Activated CD4-positive, alpha-beta T cell treated with anti-CD3 and anti-CD28 coated beads, Interleukin-2, Interleukin-4, amounts not matched to agents 100 ng/mL and 50 ng/mL, durations not matched to agents 16 hours and 8 hours (primary cell): ENCODE results near the gene TMC3.
"Not testable (repeated sequence)": the region's sequence is repeated elsewhere in the genome, so short reads cannot be mapped to it uniquely, and the experiment has no call there.

Experiments
- DNase-seq: peaks from one replicate; pipeline ENCODE4 v3.0.0-alpha.2; 2020; ENCODE audit warnings: low spot score

Gene TMC3

GRCh38 chr15:81346611-81347010 is 27.4 kb downstream of the TMC3 start:
- DNase-seq, result no peak

DNA sequence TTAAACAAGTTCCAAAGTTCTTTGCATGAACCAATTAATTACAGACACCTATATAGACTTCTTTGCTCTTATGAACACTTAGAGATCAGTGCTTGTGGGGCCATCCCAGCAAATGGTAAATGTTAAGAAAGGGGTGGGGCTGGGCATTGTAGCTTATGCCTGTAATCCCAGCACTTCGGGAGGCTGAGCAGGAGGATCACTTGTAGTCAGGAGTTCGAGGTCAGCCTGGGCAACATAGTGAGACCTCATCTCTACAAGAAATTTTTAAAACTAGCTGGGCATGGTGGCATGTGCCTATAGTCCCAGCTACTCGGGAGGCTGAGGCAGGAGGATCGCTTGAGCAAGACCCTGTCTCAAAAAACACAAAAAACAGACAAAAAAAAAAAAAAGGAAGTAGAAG is 30.6 kb downstream of the TMC3 start:
- no peak for DNase-seq

DNA sequence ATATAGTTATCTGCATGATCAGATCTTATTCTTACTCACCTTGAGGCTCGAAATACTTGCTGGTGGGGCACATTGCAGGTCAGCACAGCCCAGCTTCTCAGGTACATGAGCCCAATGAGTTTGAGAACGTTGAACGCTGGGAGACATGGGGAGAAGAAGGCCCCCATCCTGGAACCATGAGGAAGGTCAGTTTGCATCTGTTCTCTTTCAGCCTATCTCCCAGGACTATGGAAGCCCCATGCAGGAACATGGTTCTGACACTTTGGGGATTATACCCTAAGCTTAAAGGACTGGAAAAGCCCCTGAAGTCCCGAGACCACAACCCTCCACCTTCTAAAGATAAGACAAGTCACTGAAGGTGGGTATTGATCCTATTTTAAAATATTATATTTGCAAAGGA is 32.7 kb downstream of the TMC3 start:
- DNase-seq, result no peak

DNA sequence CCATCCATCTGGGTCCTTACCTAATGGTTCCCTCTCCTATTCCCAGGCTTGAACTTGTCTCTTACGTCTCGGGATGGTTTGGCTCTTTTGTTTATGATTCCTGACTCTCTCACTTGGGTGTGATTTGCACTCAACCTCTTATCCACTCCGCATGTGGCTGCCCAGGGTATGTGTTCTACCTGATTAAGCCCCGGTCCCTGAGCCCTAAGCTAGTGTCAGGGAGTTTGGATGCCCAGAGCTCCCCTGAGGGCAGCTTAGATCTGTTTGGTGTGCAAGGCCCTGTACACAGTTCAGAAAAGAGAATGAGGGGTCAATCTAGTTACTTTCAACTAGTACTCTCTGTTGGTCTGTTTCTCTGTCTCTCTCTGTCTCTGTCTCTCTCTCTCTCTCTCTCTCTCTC is 34.2 kb downstream of the TMC3 start:
- DNase-seq, result no peak

DNA sequence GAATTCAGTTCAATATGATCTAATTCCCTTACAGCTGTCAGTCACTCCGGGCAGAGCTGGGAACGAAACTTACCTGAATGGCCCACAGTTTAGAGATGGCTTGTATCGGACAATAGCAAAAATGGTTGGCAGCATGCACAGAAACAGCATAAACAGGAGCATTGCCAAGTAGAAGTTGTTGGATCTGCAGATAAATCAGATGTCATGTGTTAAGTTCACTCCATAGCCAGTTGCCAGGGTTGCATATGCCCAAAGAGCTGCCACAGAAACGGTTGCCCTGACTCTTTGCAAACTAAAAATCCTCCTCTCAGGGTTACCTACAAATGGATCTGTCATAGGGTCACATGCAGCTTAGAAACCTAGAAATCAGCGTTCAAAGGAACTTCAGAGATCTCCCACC is 34.7 kb downstream of the TMC3 start:
- DNase-seq, result no peak

- DNase-seq, result no peak
These were observed 35.6 kb downstream of the TMC3 start for GRCh38 chr15:81338170-81339007.

DNA sequence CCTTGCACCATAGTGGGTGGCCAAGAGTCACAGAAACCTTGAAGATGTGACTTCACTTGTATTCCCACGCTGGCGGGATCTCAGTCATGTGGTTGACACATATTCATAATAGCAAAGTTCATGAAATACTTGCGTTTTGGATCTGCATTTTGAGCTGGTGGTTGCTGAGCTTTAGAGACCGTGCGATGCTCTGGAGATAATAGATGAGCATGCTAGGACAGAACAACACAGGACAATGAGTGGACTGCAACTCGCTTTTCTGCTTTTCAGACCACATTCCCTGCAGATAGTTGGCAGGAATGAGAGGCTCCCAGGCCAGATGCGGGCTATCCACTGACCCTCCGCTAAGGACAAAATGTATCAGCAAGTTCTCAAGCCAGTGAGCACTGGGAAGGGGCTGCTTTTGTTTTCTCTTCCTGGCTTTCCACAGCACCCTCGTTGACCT is 36.3 kb downstream of the TMC3 start:
- peak; percentile 11 for DNase-seq

GRCh38 chr15:81337241-81337640 is 36.8 kb downstream of the TMC3 start:
- DNase-seq, result no peak

GRCh38 chr15:81336568-81336967 is 37.4 kb downstream of the TMC3 start:
- DNase-seq, result peak; percentile 25

GRCh38 chr15:81335631-81336030 is 38.4 kb downstream of the TMC3 start:
- no peak for DNase-seq

- DNase-seq, result no peak
These were observed 39.1 kb downstream of the TMC3 start for GRCh38 chr15:81334768-81335435.

GRCh38 chr15:81333363-81333762 is 40.6 kb downstream of the TMC3 start:
- no peak for DNase-seq

GRCh38 chr15:81332326-81332725 is 41.7 kb downstream of the TMC3 start:
- no peak for DNase-seq

GRCh38 chr15:81331600-81331999 is 42.4 kb downstream of the TMC3 start:
- DNase-seq, result no peak

DNA sequence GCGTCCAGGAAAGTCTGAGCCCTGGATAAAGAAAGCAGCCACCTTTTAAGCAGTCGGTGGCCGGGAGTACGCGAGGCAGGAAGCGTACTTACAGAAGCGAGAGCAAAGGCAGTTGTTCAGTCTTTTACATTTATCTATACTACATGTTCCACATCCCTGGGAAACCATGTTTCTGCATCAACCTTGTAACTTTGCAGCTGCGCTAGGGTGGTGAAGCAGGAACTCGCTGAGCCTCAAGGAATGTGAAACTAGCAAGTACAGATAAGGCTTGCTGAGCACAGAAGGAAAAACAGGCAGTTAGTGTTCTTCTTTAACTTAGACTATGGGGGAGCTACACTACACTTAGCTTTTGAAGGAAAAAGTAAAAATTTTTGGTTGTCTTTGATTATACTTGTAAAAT is 42.9 kb downstream of the TMC3 start:
- DNase-seq, result not testable (repeated sequence)

DNA sequence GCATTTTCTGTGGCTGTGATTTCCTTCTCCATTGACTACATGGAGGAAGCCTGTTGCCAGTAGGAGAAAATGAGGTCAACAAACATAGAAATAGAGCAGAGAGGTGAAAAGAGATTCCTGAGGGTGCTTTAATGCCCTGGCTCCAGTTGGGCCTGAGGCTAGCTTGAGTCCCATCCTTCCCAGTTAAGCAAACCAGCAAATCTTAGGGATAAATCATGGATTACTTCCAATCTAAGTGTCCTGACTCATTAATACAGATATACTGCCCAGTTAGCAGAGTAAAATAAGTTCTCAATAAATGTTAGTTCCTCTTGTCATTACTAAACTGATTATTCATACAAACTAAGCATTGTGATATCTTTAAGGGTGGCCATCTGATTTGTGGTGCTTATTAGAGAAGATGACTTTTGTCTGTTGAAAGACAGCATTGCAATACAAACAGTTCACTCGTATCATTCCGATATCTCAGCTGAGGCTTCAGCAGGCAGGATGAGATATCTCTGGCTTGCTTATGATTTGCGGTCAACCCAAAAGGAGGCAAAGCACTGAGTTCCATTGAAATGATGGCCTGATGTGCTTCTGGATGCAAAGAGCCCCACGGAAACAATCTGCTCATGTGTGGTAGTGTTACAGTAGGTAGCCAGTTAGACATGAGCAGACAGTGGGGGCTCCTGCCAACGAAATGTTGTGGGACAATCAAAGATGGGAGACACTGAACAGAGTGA is 43.5 kb downstream of the TMC3 start:
- DNase-seq, result no peak

GRCh38 chr15:81329446-81329845 is 44.6 kb downstream of the TMC3 start:
- no peak for DNase-seq

DNA sequence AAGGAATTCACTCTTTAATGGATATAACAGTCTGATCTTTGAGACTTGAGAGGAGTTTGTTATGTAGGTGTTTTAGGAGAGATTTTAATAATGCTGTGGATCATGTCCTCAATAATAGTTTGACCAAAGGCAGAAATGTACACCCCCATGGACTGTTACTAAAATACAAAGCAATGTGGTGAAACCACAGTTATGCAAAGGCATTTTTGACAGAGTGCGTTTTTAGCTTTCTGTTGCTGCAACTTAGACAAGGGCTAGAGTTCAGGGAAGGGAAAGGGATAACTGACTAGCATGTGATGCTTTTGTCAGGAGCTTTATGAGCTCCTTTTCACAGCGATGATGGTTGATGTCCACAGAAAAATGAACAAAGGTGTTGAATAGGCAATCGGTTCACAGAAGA is 46.5 kb downstream of the TMC3 start:
- no peak for DNase-seq

GRCh38 chr15:81326466-81327212 is 47.4 kb downstream of the TMC3 start:
- DNase-seq, result no peak

- DNase-seq, result peak; percentile 97
These were observed 49.8 kb downstream of the TMC3 start, which contains the start of gene STARD5 for GRCh38 chr15:81323944-81324881. STARD5 (minus strand) TSS chr15:81324141; CDS start chr15:81324099, 42 bp downstream.

DNA sequence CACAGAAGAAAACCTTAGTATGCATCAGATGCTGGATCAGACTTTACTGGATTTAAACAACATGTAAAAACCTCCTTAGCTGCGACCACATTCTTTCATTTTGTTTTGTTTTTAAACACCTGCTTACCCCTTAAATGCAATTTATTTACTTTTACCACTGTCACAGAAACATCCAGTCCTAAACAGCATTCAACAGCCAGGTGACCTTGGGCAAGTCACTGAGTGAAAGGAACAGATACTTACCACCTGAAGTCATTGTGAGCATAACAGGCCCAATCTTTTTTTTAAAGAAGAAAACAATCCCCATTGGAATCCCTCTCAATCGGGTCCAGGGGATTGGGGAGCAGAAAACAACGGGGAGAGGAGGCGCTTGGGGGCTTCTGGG is 50.5 kb downstream of the TMC3 start:
- no peak for DNase-seq
